GM19455 (cell line): Measurements from ENCODE around the gene SPPL3.
A peak's percentile ranks its signal among the peaks of the same experiment; 100 is the strongest.
"Not testable (repeated sequence)": the region's sequence is repeated elsewhere in the genome, so short reads cannot be mapped to it uniquely, and the experiment has no call there.

Experiments used
- ATAC-seq: cut with Tn5 transposase; IDR thresholded peaks from one replicate; pipeline ENCODE4 v1.9.1; 2021; ENCODE audit not compliant: unreplicated experiment

The SPPL3 gene

GRCh38 chr12:120920178-120920577 is 16.0 kb upstream of the SPPL3 start:
- no peak for ATAC-seq

GRCh38 chr12:120917748-120918147 is 13.6 kb upstream of the SPPL3 start:
- ATAC-seq, result no peak

GRCh38 chr12:120916561-120916960 is 12.4 kb upstream of the SPPL3 start:
- ATAC-seq, result no peak

- ATAC-seq, result no peak
Measured at GRCh38 chr12:120914794-120915193, 10.6 kb upstream of the SPPL3 start.

- no peak for ATAC-seq
Measured at GRCh38 chr12:120909633-120910298, 5.6 kb upstream of the SPPL3 start.

- ATAC-seq, result no peak
Measured at GRCh38 chr12:120905856-120906384, 1.8 kb upstream of the SPPL3 start.

- peak; percentile 52 for ATAC-seq
Measured at GRCh38 chr12:120903412-120904196, 554 bp downstream of the SPPL3 start.

GRCh38 chr12:120902846-120903411 is 1.2 kb downstream of the SPPL3 start:
- ATAC-seq, result no peak

- ATAC-seq, result no peak
Measured at GRCh38 chr12:120901818-120902217, 2.3 kb downstream of the SPPL3 start.

- not testable (repeated sequence) for ATAC-seq
Measured at GRCh38 chr12:120901101-120901500, 3.1 kb downstream of the SPPL3 start.

- ATAC-seq, result no peak
Measured at GRCh38 chr12:120895532-120895931, 8.6 kb downstream of the SPPL3 start.

- no peak for ATAC-seq
Measured at GRCh38 chr12:120892265-120892664, 11.9 kb downstream of the SPPL3 start.

- no peak for ATAC-seq
Measured at GRCh38 chr12:120890963-120891362, 13.2 kb downstream of the SPPL3 start.

- no peak for ATAC-seq
Measured at GRCh38 chr12:120887253-120888043, 16.7 kb downstream of the SPPL3 start.

GRCh38 chr12:120886199-120887018 is 17.7 kb downstream of the SPPL3 start:
- peak; percentile 61 for ATAC-seq

GRCh38 chr12:120885521-120885920 is 18.6 kb downstream of the SPPL3 start:
- no peak for ATAC-seq

GRCh38 chr12:120884644-120885043 is 19.5 kb downstream of the SPPL3 start:
- ATAC-seq, result no peak

- ATAC-seq, result no peak
Measured at GRCh38 chr12:120882055-120882555, 22.1 kb downstream of the SPPL3 start.

GRCh38 chr12:120879718-120880300 is 24.3 kb downstream of the SPPL3 start:
- ATAC-seq, result no peak

- ATAC-seq, result no peak
Measured at GRCh38 chr12:120879102-120879501, 25.1 kb downstream of the SPPL3 start.
